BE2C (cell line): ENCODE results near the gene CERT1.
"Not testable (repeated sequence)": the region's sequence is repeated elsewhere in the genome, so short reads cannot be mapped to it uniquely, and the experiment has no call there.

Experiments used
- DNase-seq: peaks from one replicate; pipeline ENCODE4 v3.0.0-alpha.2; 2020
- H3K27me3 ChIP-seq: fragments of 250-450 bp; sonication (Bioruptor Pico); 2 replicates; pipeline ENCODE4 v1.5.1; 2020; ENCODE audit warnings: mild to moderate bottlenecking
- H3K36me3 ChIP-seq: fragments of 250-450 bp; sonication (Bioruptor Pico); 2 replicates; pipeline ENCODE4 v1.5.1; 2020; ENCODE audit warnings: mild to moderate bottlenecking
- H3K4me1 ChIP-seq: fragments of 250-450 bp; sonication (Bioruptor Pico); 2 replicates; pipeline ENCODE4 v1.5.1; 2020
- H3K4me3 ChIP-seq: 2 replicates; pipeline ENCODE4 v1.5.1; 2011; ENCODE audit warnings: low read depth, low read length
- H3K9me3 ChIP-seq: fragments of 250-450 bp; sonication (Bioruptor Pico); 2 replicates; pipeline ENCODE4 v1.5.1; 2020
- TF ChIP-seq, protein P1 (sequence below): IDR thresholded peaks from 2 replicates; pipeline ENCODE4 v1.5.1; 2012; ENCODE audit warnings: mild to moderate bottlenecking, low read depth, low read length

Gene CERT1

DNA sequence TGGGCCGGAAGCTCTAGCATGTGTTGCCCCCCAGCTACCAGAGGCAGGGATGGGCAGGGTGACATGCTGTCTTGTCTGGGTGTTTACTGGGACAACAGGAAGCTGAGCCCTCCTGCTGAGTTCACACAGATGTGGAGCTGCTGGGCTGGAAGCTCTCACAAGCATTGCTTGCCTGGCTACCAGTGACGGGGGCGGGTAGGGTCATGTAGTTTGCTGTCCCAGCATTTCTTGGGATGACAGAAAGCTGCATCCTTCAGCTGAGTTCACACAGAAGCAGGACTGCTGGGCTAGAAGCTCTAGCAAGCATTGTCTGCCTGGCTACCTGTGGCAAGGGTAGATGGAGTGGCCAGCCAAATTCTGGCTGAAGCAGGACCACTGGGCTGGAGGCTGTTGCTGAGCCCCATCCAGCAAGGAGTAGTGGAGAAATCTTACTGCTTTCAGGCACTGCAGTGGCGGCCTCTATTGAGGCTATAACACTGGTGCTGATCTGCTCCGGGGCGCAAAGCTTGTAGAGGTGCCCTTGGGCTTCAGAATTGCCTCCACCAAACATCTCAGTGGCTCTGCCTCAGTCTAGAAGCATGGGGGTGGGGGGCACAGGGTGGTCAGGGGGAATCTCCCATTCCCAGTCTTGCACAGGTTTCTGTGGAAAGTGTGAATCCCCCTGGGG, 25.4 kb upstream of the CERT1 start:
- no peaks in the 10 kb centered on the region; the same call in 1 of the 2 replicates for H3K4me1 ChIP-seq
- peak; percentile 7 for DNase-seq
- no peaks in the 10 kb centered on the region; the same call in 1 of the 2 replicates for H3K9me3 ChIP-seq
- no peaks in the 10 kb centered on the region for H3K27me3 ChIP-seq
- H3K4me3 ChIP-seq: no peak overlapping the region
- TF ChIP-seq, protein P1, sequence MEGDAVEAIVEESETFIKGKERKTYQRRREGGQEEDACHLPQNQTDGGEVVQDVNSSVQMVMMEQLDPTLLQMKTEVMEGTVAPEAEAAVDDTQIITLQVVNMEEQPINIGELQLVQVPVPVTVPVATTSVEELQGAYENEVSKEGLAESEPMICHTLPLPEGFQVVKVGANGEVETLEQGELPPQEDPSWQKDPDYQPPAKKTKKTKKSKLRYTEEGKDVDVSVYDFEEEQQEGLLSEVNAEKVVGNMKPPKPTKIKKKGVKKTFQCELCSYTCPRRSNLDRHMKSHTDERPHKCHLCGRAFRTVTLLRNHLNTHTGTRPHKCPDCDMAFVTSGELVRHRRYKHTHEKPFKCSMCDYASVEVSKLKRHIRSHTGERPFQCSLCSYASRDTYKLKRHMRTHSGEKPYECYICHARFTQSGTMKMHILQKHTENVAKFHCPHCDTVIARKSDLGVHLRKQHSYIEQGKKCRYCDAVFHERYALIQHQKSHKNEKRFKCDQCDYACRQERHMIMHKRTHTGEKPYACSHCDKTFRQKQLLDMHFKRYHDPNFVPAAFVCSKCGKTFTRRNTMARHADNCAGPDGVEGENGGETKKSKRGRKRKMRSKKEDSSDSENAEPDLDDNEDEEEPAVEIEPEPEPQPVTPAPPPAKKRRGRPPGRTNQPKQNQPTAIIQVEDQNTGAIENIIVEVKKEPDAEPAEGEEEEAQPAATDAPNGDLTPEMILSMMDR: no peak
- H3K36me3 ChIP-seq: no peaks in the 10 kb centered on the region; the same call in 1 of the 2 replicates

DNA sequence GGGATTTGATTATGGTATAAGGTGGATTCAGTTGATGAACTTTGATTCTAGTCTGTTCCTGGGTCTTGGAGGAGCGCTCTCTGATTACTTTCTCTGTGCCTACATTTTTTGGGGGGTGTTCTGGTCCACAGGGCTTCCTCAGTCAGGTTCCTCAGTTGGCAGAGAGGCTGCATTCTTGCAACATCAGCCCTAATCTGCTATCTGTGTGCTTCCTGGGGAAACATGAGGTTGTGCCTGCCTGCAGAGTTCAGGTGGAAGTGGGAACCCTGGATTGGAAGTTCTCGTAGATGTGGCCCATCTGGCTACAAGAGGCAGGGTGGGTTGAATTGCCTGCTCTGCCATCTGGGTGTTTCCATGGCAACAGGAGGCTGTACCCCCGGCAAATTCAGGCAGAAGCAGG, 24.7 kb upstream of the CERT1 start:
- no peaks in the 10 kb centered on the region; the same call in 1 of the 2 replicates for H3K4me1 ChIP-seq
- H3K36me3 ChIP-seq: no peaks in the 10 kb centered on the region; the same call in 1 of the 2 replicates
- no peaks in the 10 kb centered on the region; the same call in 1 of the 2 replicates for H3K9me3 ChIP-seq
- peak; percentile 10 for DNase-seq
- H3K27me3 ChIP-seq: no peaks in the 10 kb centered on the region
- TF ChIP-seq, protein P1: no peak
- H3K4me3 ChIP-seq: no peak overlapping the region

- no peaks in the 10 kb centered on the region; the same call in 1 of the 2 replicates for H3K9me3 ChIP-seq
- TF ChIP-seq, protein P1: no peak
- DNase-seq: no peak
- H3K4me3 ChIP-seq: no peak overlapping the region
- no peaks in the 10 kb centered on the region; the same call in 1 of the 2 replicates for H3K36me3 ChIP-seq
- H3K27me3 ChIP-seq: no peaks in the 10 kb centered on the region
- no peaks in the 10 kb centered on the region; the same call in 1 of the 2 replicates for H3K4me1 ChIP-seq
Measured at GRCh38 chr5:75534734-75535133, 23.3 kb upstream of the CERT1 start.

GRCh38 chr5:75533716-75534115, 22.3 kb upstream of the CERT1 start:
- H3K9me3 ChIP-seq, H3K4me3 ChIP-seq, H3K4me1 ChIP-seq, H3K27me3 ChIP-seq, H3K36me3 ChIP-seq, DNase-seq: not testable (repeated sequence)

GRCh38 chr5:75532190-75532589, 20.8 kb upstream of the CERT1 start:
- Histone ChIP-seq H3K36me3 (peaks cover 4% of the 10 kb centered on the region; the same call in 1 of the 2 replicates), H3K4me1 (no peaks in the 10 kb centered on the region; the same call in 1 of the 2 replicates), H3K9me3 (no peaks in the 10 kb centered on the region; the same call in 1 of the 2 replicates), H3K4me3 (no peak overlapping the region), H3K27me3 (no peaks in the 10 kb centered on the region)
- TF ChIP-seq, protein P1: no peak
- no peak for DNase-seq

- TF ChIP-seq, protein P1: no peak
- Histone ChIP-seq H3K36me3 (peaks cover 4% of the 10 kb centered on the region; the same call in 1 of the 2 replicates), H3K9me3 (no peaks in the 10 kb centered on the region; the same call in 1 of the 2 replicates), H3K27me3 (no peaks in the 10 kb centered on the region), H3K4me1 (no peaks in the 10 kb centered on the region), H3K4me3 (no peak overlapping the region)
- no peak for DNase-seq
Measured at GRCh38 chr5:75529185-75529584, 17.8 kb upstream of the CERT1 start.
